Measurements from ENCODE around the gene PIP5K1B. TPM values are rescaled to one million over a fixed set of nuclear protein-coding genes. Genes with fewer than 3 reads are reported as not detected.

The PIP5K1B gene
- total RNA-seq, 1 experiment from 2014 or later = 0.20 TPM

GRCh38 chr9:69009708-69010107 is 304.7 kb downstream of the PIP5K1B start (continued):
- TF ChIP-seq ZBTB33 (IDR thresholded peaks at IDR 0.05; ENCODE audit: extremely low read depth, insufficient replicate concordance, low read length) (no peak), EZH2 (IDR thresholded peaks at IDR 0.05) (no peak), ZFX (IDR thresholded peaks at IDR 0.05) (no peak), ZNF274 (IDR thresholded peaks at IDR 0.05; ENCODE audit: low read depth, low read length) (no peak), CBX3 (IDR thresholded peaks at IDR 0.05; ENCODE audit: low read depth) (no peak), EGR1 (IDR thresholded peaks at IDR 0.05; ENCODE audit: low read depth) (no peak), SP1 (IDR thresholded peaks at IDR 0.05; ENCODE audit: low read depth) (no peak), POLR2A (IDR thresholded peaks at IDR 0.05; ENCODE audit: borderline replicate concordance, extremely low read depth, insufficient read depth, insufficient read length) (no peak), YY1 (IDR thresholded peaks at IDR 0.05; ENCODE audit: extremely low read depth, insufficient replicate concordance, low read depth, low read length) (no peak)

- RAD21 ChIA-PET (ENCODE audit: low non-redundant PET in 1 of 2, low total read pairs in 2 of 2, uncharacterized antibody in 2 of 2, unreplicated experiment in 2 of 2) = no interaction called here
- BruUV-seq (replicated peaks) = no TSS peak
- Histone ChIP-seq H3K27ac (ENCODE audit: low read depth, low read length) (no peak overlapping the region), H2AFZ (ENCODE audit: low read depth, low read length, poor library complexity, severe bottlenecking) (no peak overlapping the region), H4K20me1 (ENCODE audit: insufficient read depth) (no peaks in the 10 kb centered on the region), H3K9ac (ENCODE audit: low read length) (no peak overlapping the region), H3K79me2 (ENCODE audit: insufficient read depth, low read length) (no peaks in the 10 kb centered on the region), H3K9me3 (ENCODE audit: control insufficient read depth in 1 of 2, insufficient read depth in 1 of 2, low read depth in 1 of 2, low read length in 2 of 2) (no peaks in the 10 kb centered on the region), H3K36me3 (ENCODE audit: control insufficient read depth in 1 of 2, insufficient read depth in 2 of 2, low read length in 2 of 2) (no peaks in the 10 kb centered on the region), H3K4me2 (ENCODE audit: low read length) (no peak overlapping the region), H3K27me3 (ENCODE audit: insufficient read depth, low read length) (peaks cover 14% of the 10 kb centered on the region; the same call in 1 of the 2 replicates), H3K4me1 (ENCODE audit: control insufficient read depth in 1 of 2, insufficient read depth in 2 of 2, low read length in 2 of 2) (no peaks in the 10 kb centered on the region), H3K4me3 (replicated peaks in 1 of 2; ENCODE audit: low read depth in 1 of 2, low read length in 2 of 2) (no peak overlapping the region), H3K9me2 (ENCODE audit: insufficient read depth) (no peaks in the 10 kb centered on the region)
- POLR2A ChIA-PET = no interaction called here
- intact Hi-C loops (cut with micrococcal nuclease) = no loop called here
- ATAC-seq = no peak
- no peak for DNase-seq (ENCODE audit: low read depth, low spot score)
- CTCF ChIA-PET = no interaction called here
- no peak for TF ChIP-seq SRF (IDR thresholded peaks at IDR 0.05; ENCODE audit: low read depth)
- TF ChIP-seq SP1 (IDR thresholded peaks at IDR 0.05; ENCODE audit: low read depth) = no peak
- TF ChIP-seq RAD21 (IDR thresholded peaks at IDR 0.05; ENCODE audit: low read depth) = no peak
- no peak for TF ChIP-seq CBX3 (IDR thresholded peaks at IDR 0.05; ENCODE audit: low read depth)
- TF ChIP-seq TCF7L2 (IDR thresholded peaks at IDR 0.05; ENCODE audit: borderline replicate concordance, extremely low read depth, insufficient read depth, insufficient read length) = no peak
- no peak for TF ChIP-seq ELF1 (IDR thresholded peaks at IDR 0.05; ENCODE audit: borderline replicate concordance, low read depth)
- no peak for TF ChIP-seq ZNF274 (IDR thresholded peaks at IDR 0.05; ENCODE audit: low read depth, low read length)
- TF ChIP-seq CEBPB (IDR thresholded peaks at IDR 0.05; ENCODE audit: low read depth) = no peak
- TF ChIP-seq ZBTB33 (IDR thresholded peaks at IDR 0.05; ENCODE audit: extremely low read depth, insufficient replicate concordance, low read length) = no peak
- TF ChIP-seq JUND (IDR thresholded peaks at IDR 0.05) = no peak
- no peak for TF ChIP-seq FOSL1 (IDR thresholded peaks at IDR 0.05; ENCODE audit: low read depth)
- TF ChIP-seq ZFX (IDR thresholded peaks at IDR 0.05) = no peak
- no peak for TF ChIP-seq CTCF (IDR thresholded peaks at IDR 0.05 in 2 of 3, conservative IDR thresholded peaks at IDR 0.05 in 1 of 3; ENCODE audit: borderline replicate concordance in 1 of 3, insufficient read depth in 1 of 3, low read depth in 2 of 3, low read length in 2 of 3)
- TF ChIP-seq POLR2A (IDR thresholded peaks at IDR 0.05; ENCODE audit: borderline replicate concordance, extremely low read depth, insufficient read depth, insufficient read length) = no peak
- no peak for TF ChIP-seq EGR1 (IDR thresholded peaks at IDR 0.05; ENCODE audit: low read depth)
- no peak for TF ChIP-seq SIN3A (IDR thresholded peaks at IDR 0.05; ENCODE audit: low read depth)
- no peak for TF ChIP-seq EZH2phosphoT487 (IDR thresholded peaks at IDR 0.05; ENCODE audit: borderline replicate concordance)
- no peak for TF ChIP-seq YY1 (IDR thresholded peaks at IDR 0.05; ENCODE audit: extremely low read depth, insufficient replicate concordance, low read depth, low read length)
These were observed 307.8 kb downstream of the PIP5K1B start for GRCh38 chr9:69012696-69013381.

Measured in HCT116 (cell line).